ENCODE data around the gene MLH3. TPM values are rescaled to one million over a fixed set of nuclear protein-coding genes. Genes with fewer than 3 reads are reported as not detected.
A peak's percentile ranks its signal among the peaks of the same experiment; 100 is the strongest.

The MLH3 gene
- total and polyA plus RNA-seq, 2 of the 13 experiments (the other 11 are each of a cell fraction or from before 2014, with no cell fraction given): 14.4 to 24.8 TPM

- FAIRE-seq (no peak), DNase-seq (ENCODE audit: low spot score) (no peak), ATAC-seq (no peak)
- Histone ChIP-seq H3K27me3 (ENCODE audit: control insufficient read depth in 1 of 2, insufficient read depth in 2 of 2, low read length in 2 of 2) (no peaks in the 10 kb centered on the region), H3K79me2 (ENCODE audit: insufficient read depth, low read length) (peaks cover 18% of the 10 kb centered on the region), H3K9me3 (ENCODE audit: low read length) (no peaks in the 10 kb centered on the region), H3K9ac (ENCODE audit: insufficient read depth, low read depth, low read length) (no peak overlapping the region), H3K4me3 (replicated peaks in 1 of 3; ENCODE audit: insufficient read depth in 1 of 3, low read depth in 2 of 3, low read length in 3 of 3) (peak overlapping the region in 1 of 3 experiments; percentile 75; a peak in 1 of 6 replicates), H2AFZ (ENCODE audit: low read length) (no peak overlapping the region), H3K27ac (ENCODE audit: extremely low read length, insufficient read depth, low read length) (no peak overlapping the region), H3K36me3 (replicated peaks in 1 of 2; ENCODE audit: control insufficient read depth in 1 of 2, insufficient read depth in 2 of 2, low read length in 2 of 2) (no peaks in the 10 kb centered on the region; a peak in 2 of 5 replicates), H3K4me1 (ENCODE audit: insufficient read depth, low read length) (peaks cover 47% of the 10 kb centered on the region), H4K20me1 (ENCODE audit: insufficient read depth, low read length) (no peaks in the 10 kb centered on the region), H3K4me2 (ENCODE audit: low read depth, low read length) (peak overlapping the region; percentile 78; the same call in 1 of the 2 replicates)
- POLR2A ChIA-PET: interaction anchor here (1.2 to 4.2 kb wide), 3 partner anchors 8 to 20 kb away, joined by 3 to 18 read pairs (median 13); partner anchors contain the start of genes ACYP1 and ZC2HC1C
- peak; percentile 49; the same call in 1 of the 2 replicates for TF ChIP-seq CEBPB (IDR thresholded peaks at IDR 0.05; ENCODE audit: borderline replicate concordance, low read depth, low read length)
- no peak for TF ChIP-seq ZNF318 (CRISPR knock-in tag; IDR thresholded peaks at IDR 0.05)
- in situ Hi-C loops (cut with HindIII; ENCODE audit: extremely low pct_ligation_motif_present, low pct_unique_long_range_greater_than_20kb): no loop called here
- intact Hi-C loops (cut with micrococcal nuclease; ENCODE audit: unreplicated experiment): no loop called here
- CTCF ChIA-PET (ENCODE audit: low intra/inter-chr PET ratio, low total read pairs): no interaction called here
- 96% methylated on average over 3 of the region's 3 CpGs for WGBS (ENCODE audit: low lambda C conversion rate)
- no TSS peak for BruUV-seq (replicated peaks)
Measured at GRCh38 chr14:75049731-75050201, 1.5 kb downstream of the MLH3 start.

Measured in HepG2 (cell line).